ENCODE measurements around the gene CGRRF1.

Gene CGRRF1

DNA sequence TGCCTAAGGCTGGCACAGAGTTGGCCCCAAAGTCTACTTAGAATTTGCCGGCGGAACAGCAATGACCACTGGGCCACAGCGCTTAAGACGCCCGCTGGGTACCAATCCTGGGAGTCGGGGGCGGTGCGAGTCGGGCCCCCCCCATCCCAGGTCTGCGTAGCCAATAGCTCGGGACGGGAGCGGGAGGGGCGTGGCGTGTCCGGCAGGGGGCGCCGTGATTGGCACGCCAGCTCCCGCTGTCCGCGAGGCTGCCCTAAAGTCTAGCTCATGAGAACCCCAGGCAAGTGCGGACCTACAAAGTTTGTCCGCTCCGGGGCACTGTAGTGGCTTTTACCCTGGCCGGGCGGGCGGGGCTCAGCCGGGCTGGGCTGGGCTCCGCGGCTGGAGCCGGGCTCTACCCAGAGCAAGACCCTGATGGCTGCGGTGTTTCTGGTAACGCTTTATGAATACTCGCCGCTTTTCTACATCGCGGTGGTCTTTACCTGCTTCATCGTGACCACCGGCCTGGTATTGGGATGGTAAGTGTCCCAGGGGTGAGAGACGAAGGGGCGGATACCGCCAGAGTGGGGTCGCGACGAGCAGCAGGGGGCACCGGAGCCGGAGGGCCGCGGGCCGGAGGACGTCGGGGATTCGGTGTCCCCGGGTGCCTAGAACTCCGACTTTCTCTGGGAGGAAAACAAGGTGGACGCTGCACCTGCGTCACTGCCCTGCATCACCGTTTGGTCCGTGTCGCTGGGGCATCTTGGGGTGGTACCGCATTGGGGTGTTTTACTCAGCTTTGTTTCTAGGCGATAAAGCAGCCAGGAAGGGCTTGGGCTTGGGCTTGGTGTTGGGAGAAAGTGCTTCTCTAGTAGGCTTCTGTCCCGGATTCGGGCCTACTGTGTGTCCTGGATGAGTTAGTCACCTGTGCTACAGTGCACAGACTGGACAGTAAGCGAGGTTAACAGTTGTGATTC, at the start of gene CGRRF1:
Gene CGRRF1 (plus strand): TSS at position 361 of the 956 bp plus-strand sequence. CDS start 54 bp downstream, at position 415.
- peak; percentile 99 for DNase-seq (ENCODE audit: low read depth)

DNA sequence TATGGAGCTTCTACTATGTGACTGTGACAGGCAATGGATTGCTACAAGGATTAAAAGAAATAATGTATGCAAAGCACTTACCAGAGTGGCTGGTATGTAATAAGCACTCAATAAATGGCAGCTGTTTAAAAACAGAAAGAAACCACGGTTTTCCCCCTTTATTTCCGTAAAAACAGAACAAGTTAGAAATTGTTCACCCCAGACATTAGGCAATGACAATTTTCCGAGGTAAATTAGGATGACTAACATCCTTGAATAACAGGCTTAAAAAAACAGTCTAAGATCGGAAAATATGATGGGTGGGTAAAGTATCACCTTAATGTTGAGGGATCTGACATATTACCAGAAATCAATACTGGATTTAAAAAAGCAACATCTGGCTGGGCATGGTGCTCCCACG, 47.7 kb upstream of the CGRRF1 start:
- DNase-seq (ENCODE audit: low read depth): peak; percentile 52

DNA sequence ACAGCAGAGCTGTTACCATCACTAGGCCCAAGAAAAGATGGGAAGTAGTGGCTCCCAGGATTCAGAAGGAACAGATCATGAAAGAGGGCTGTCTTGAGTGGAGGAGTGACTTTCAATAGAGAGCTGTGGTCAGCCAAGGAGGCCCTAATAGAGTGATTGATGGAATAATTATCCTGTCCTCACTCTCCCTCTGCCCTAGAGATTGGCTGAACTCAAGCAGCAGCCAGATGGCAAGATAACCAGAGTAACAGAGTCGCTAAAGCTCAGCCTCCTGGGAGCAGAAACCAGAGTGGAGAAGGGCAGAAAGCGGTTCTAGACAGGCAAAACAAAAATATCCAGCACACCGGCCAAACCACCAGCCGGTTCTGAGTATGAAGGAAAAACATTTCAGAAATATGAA, 44.1 kb upstream of the CGRRF1 start:
- no peak for DNase-seq (ENCODE audit: low read depth)

DNA sequence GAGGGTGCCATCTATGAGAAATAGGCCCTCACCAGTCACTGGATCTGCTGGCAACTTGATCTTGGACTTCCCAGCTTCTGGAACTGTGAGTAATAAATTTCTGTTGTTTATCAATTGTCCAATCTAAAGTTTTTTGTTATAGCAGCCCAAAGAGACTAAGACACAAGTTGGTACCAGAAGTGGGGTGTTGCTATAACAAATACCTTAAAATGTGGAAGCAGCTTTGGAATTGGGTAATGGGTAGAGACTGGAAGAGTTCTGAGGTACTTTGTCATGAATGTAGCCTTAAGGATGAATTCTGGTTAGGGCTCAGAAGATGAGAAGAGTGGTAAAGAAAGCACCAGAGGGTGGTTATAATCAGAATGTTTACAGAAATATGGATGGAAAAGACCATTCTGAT, 42.4 kb upstream of the CGRRF1 start:
- DNase-seq (ENCODE audit: low read depth): no peak

- no peak for DNase-seq (ENCODE audit: low read depth)
Measured at GRCh38 chr14:54470701-54471100, 39.0 kb upstream of the CGRRF1 start.

DNA sequence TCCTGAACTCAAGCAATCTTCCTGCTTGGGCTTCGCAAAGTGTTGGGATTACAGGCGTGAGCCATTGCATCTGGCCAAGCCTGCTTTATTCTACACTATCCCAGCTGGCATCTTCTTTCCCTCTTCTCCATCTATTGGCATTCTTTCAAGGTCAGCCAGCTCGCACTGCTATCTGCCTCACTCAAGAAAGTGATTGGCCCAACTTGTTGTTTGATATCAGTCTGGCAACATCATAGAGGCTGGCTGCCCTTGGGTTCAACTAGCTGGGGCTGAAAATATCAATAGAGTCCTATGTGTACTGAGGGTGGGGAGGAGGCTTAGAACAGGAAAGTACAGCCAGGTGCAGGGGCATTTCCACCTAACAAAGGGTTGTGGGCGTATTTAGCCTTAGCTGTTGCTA, 38.1 kb upstream of the CGRRF1 start:
- no peak for DNase-seq (ENCODE audit: low read depth)

- no peak for DNase-seq (ENCODE audit: low read depth)
Measured at GRCh38 chr14:54472315-54472714, 37.4 kb upstream of the CGRRF1 start.

DNA sequence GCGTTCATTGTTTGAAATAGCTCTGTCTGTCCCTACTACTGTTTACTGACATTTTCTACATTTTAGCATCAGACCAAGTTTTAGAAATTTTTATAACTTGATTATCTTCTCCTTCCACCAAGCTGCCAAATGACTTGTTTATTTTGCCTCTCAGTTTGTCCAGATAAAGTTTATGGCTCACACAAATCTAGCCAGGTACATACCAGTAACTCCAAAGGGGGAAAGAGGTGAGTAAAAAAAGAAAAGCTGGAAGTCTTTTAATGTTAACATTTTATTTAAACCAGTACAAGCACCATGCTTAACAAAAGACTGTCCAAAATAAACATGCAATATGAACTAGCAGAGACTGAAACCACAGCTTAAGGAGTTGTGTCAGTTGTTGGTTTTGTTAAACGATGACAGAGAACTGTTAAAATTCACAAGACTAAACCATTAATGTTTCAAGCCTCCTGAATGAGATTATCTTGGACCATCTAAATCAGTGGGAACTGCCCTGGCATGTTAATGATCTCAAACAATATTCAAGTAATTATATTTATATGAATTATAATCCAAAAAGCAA, 35.4 kb upstream of the CGRRF1 start:
- DNase-seq (ENCODE audit: low read depth): peak; percentile 50

GRCh38 chr14:54475187-54475899, 34.4 kb upstream of the CGRRF1 start:
- peak; percentile 41 for DNase-seq (ENCODE audit: low read depth)

DNA sequence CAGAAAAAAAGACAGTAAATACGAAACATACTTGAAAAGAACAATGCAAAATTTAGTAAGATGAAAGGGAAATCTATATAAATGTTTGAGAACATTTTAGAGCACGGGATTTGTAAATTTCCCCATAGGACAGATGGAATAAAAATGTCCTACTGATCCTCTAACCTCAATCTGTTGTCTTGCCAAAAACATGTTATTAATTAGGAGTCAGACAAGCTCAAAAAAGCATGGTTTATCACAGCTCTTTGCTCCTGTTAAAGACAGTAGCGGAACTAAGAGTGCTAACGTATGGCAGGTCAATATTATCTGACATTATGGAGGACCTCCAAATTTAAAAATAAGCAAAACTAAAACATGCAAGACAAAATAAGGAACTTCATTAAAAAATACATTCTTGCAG, 33.8 kb upstream of the CGRRF1 start:
- no peak for DNase-seq (ENCODE audit: low read depth)

- no peak for DNase-seq (ENCODE audit: low read depth)
Measured at GRCh38 chr14:54478636-54479215, 31.0 kb upstream of the CGRRF1 start.

- DNase-seq (ENCODE audit: low read depth): no peak
Measured at GRCh38 chr14:54480830-54481562, 28.7 kb upstream of the CGRRF1 start.

DNA sequence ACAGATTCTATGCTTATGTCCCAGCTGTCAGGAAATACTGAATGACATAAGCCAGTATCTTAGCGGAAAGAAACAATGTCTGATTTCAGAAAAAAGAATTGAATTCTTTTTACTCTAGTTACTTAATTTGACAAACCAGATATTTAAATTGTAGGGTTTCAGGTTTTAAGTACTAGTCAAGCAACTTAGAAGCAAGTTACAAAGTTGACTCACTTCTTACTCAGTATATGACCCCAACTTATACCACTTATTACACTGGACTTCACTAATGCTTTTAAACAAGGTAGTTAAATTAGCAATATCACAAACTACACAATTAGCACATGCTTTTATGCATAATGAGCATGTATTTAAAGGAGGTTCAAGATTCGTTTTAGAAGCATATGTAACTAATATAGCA, 28.0 kb upstream of the CGRRF1 start:
- DNase-seq (ENCODE audit: low read depth): no peak

DNA sequence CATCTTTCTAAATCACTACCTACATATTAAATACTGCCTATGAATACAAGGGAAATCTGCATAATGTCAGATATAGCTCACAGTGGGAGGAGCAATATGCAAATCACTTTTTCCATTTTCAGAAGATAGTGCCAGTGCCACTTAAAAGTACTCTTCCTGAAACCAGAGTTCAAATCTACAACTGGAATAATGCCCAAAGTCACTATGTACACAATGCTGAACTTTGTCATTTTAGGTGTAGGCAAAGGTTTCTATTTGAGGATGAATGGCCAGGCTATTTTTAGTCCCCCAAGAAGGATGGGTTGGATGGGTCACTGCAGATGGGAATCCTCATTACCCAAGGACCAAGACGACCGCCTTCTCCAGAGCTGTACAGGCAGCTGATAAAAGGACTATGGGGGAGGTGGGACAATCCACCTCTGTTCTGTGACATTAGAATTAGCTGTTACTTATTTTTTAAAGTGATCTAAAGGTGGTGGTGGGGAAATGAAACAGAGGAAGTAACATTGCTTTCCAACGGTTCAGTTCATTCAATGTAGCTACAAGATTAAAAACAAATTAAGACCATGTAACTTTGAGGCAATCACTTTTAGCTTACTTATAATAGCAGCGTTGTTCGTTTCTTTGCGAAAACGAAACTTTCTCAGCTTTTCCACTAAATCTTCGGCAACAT, 26.5 kb upstream of the CGRRF1 start:
- DNase-seq (ENCODE audit: low read depth): no peak

DNA sequence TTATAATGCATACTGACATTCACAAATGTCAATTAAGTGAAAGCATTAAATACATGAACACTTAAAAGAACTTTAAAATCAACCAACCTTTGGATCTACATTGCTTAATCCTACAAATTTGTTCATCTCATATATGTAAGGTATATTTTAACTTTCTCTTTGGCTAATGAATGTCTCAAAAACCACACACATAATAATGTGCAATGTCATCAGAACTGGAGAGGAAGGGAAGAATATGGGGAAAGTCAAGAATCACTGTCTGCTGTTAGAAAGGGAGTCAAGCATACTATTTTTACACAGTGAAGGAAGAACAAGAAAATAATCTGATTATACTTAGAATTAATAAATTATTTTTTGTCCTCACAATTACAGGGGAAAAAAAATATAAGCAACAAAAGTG, 25.9 kb upstream of the CGRRF1 start:
- DNase-seq (ENCODE audit: low read depth): no peak

DNA sequence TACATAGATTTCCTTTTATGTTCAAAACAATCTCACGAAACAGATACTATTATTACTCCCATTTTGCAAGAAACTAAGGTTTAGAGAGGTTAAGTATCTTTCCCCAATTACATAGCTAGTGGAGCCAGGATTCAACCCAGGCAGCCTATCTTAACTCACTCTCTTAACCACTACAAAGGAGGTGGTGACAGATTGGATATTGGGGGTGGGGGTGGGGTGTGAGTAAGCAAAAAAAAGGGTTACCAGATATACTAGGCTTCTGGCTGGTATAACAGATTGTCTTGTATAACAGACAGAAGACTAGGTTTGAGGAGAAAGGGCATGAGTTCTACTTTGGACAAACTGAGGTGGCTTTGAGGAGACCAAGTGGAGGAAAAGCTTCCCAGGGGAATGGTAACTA, 23.0 kb upstream of the CGRRF1 start:
- no peak for DNase-seq (ENCODE audit: low read depth)

DNA sequence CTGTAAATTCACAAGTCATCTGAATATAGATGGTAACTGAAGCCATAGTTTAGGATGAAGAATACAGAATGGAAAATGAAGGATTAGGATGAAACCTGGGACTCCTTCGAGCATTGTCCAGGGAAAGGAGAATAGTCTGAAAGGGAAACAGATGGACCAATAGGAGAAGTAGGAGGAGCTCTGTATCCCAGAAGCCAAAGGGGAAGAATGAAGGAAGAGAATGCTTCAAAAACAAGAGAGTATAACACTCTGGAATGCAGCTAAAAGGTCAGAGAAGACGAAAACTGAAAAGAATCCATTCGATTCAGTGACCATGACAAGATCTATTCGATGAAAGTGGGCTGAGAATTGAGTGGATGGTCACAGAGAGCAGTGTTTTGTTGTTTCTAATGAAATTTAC, 21.9 kb upstream of the CGRRF1 start:
- DNase-seq (ENCODE audit: low read depth): peak; percentile 52

DNA sequence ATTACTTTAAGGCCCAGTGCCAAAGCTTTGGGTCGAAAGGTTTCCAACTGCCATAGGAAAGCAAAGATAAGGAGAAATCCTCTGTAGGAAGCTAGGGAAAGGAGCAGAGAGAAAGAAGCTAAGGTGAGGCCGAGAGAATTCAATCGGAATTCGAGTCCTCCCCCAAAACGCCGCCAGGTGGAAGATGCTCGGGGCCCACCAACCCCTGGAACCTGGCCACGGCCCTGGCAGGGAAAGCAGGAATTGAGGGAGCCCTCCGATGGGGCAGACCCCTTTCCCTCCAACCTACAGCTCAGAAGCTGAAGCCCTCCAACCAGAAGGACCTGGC, 21.4 kb upstream of the CGRRF1 start:
- no peak for DNase-seq (ENCODE audit: low read depth)

DNA sequence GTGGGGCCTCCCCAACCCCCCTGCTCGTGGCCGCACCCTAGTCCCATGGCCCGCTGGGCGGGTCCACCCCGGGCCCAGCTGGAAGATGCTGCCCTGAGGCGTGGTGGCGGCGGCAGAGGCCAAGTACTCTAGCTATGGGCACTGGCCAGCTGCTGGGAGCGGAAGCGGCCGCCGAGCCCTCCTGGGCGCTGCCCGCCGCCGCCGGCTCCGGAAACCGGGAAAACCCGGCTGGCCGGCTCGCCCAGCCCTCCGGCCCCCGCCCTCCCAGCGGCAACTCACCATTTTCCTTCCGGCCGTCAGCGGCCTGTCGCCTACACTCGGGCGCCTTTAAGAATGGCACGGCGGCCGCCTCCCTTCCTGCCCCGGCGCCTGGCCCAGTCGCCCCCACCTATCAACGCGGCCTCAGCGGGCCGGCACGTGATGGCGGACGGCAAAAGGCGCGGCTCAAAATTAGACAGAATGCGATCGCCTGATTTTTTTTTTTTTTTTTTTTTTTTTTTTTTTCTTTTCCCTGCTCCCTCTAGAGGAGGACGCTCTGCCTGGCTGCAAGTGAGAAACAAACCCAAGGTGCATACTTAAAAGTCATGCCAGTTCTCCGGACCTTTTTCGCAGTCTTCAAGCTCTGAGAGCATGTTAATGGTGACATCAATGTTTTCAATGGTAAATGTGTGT, 20.9 kb upstream of the CGRRF1 start, which contains the start of gene GMFB:
Gene GMFB (minus strand): TSS at position 335 of the 672 bp plus-strand sequence. CDS start 53 bp downstream, at position 282.
- DNase-seq (ENCODE audit: low read depth): peak; percentile 90

GRCh38 chr14:54489318-54489683, 20.4 kb upstream of the CGRRF1 start:
- no peak for DNase-seq (ENCODE audit: low read depth)
